Fibroblast of lung (primary cell): Measurements from ENCODE around the gene AMOTL2.

Source experiments
- EZH2 ChIP-seq: IDR thresholded peaks from 2 replicates; pipeline ENCODE4 v1.5.1; 2012; ENCODE audit warnings: low read length, control low read depth, mild to moderate bottlenecking; ENCODE audit errors: missing control alignments
- TF ChIP-seq, protein P1 (sequence below), 2 donors: IDR thresholded peaks in 1 of 2; conservative IDR thresholded peaks in 1 of 2; 1 replicate in 1 of 2; 2 replicates in 1 of 2; pipeline ENCODE4 v1.5.1; 2011 to 2012; ENCODE audit warnings: low read length in 2 of 2, control low read depth in 1 of 2, inconsistent platforms in 1 of 2, low read depth in 1 of 2, mild to moderate bottlenecking in 1 of 2

DNA sequence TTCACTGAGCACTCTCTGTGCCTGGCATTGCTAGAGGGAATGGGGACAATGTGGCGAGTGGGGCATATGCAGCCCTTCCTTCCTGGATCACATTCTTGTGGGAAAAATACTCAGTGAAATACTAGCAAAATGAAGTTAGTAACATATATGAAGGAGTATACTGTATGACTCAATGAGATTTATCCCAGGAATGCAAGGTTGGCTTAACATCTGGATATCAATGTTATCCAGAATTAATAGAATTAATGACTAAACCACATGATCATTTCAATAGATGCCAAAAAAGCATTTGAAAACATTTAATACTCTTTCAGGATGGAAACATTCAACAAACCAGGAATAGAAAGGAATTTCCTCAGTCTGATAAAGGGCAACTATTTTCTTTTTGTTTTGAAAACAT lies 27.5 kb downstream of the AMOTL2 start:
- TF ChIP-seq, protein P1, sequence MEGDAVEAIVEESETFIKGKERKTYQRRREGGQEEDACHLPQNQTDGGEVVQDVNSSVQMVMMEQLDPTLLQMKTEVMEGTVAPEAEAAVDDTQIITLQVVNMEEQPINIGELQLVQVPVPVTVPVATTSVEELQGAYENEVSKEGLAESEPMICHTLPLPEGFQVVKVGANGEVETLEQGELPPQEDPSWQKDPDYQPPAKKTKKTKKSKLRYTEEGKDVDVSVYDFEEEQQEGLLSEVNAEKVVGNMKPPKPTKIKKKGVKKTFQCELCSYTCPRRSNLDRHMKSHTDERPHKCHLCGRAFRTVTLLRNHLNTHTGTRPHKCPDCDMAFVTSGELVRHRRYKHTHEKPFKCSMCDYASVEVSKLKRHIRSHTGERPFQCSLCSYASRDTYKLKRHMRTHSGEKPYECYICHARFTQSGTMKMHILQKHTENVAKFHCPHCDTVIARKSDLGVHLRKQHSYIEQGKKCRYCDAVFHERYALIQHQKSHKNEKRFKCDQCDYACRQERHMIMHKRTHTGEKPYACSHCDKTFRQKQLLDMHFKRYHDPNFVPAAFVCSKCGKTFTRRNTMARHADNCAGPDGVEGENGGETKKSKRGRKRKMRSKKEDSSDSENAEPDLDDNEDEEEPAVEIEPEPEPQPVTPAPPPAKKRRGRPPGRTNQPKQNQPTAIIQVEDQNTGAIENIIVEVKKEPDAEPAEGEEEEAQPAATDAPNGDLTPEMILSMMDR (conservative IDR thresholded peaks at IDR 0.05 in 1 of 2, IDR thresholded peaks at IDR 0.05 in 1 of 2; ENCODE audit: low read depth in 1 of 2, low read length in 2 of 2), result no peak
- TF ChIP-seq EZH2, result no peak
